Mucosa of stomach (tissue), 1 donor: ENCODE measurements around the gene WDR13.
"Not testable (repeated sequence)": the region's sequence is repeated elsewhere in the genome, so short reads cannot be mapped to it uniquely, and the experiment has no call there.

Experiments
- H3K27me3 ChIP-seq: one replicate; pipeline ENCODE4 v1.7.0; 2013; ENCODE audit warnings: mild to moderate bottlenecking, low read length; ENCODE audit not compliant: control insufficient read depth, insufficient read depth
- H3K36me3 ChIP-seq: one replicate; pipeline ENCODE4 v1.7.0; 2013; ENCODE audit warnings: low read length; ENCODE audit not compliant: control insufficient read depth, insufficient read depth
- H3K4me1 ChIP-seq: one replicate; pipeline ENCODE4 v1.7.0; 2013; ENCODE audit warnings: mild to moderate bottlenecking, low read length; ENCODE audit not compliant: control insufficient read depth, insufficient read depth
- H3K4me3 ChIP-seq: one replicate; pipeline ENCODE4 v1.7.0; 2013; ENCODE audit warnings: low read length
- H3K9ac ChIP-seq: one replicate; pipeline ENCODE4 v1.7.0; 2013; ENCODE audit warnings: mild to moderate bottlenecking, low read length, moderate library complexity
- H3K9me3 ChIP-seq: one replicate; pipeline ENCODE4 v1.7.0; 2013; ENCODE audit warnings: mild to moderate bottlenecking, low read length, moderate library complexity; ENCODE audit not compliant: control insufficient read depth
- donor health status: Pancreatic carcinoma.

WDR13 gene

GRCh38 chrX:48597353-48598264 lies at the start of gene WDR13:
WDR13 (plus strand) TSS chrX:48597492; CDS start chrX:48597997, 505 bp downstream.
- H3K9ac ChIP-seq = peak within 1 kb of the TSS; percentile 77
- H3K27me3 ChIP-seq = no peaks in the 10 kb centered on the region

GRCh38 chrX:48548871-48549270 lies 48.4 kb upstream of the WDR13 start:
- Histone ChIP-seq H3K36me3 (no peaks in the 10 kb centered on the region), H3K4me1 (no peaks in the 10 kb centered on the region), H3K9ac (no peak overlapping the region), H3K27me3 (no peaks in the 10 kb centered on the region), H3K4me3 (no peak overlapping the region), H3K9me3 (no peaks in the 10 kb centered on the region)

More at GRCh38 chrX:48597353-48598264, at the start of gene WDR13:
- Histone ChIP-seq H3K9me3 (no peaks in the 10 kb centered on the region), H3K4me3 (peak within 1 kb of the TSS; percentile 62), H3K36me3 (peaks cover 8% of the 10 kb centered on the region), H3K4me1 (peaks cover 8% of the 10 kb centered on the region)

- not testable (repeated sequence) for H3K27me3 ChIP-seq, H3K4me1 ChIP-seq, H3K4me3 ChIP-seq, H3K9ac ChIP-seq, H3K9me3 ChIP-seq, H3K36me3 ChIP-seq
Measured at GRCh38 chrX:48555731-48556325, 41.5 kb upstream of the WDR13 start.

DNA sequence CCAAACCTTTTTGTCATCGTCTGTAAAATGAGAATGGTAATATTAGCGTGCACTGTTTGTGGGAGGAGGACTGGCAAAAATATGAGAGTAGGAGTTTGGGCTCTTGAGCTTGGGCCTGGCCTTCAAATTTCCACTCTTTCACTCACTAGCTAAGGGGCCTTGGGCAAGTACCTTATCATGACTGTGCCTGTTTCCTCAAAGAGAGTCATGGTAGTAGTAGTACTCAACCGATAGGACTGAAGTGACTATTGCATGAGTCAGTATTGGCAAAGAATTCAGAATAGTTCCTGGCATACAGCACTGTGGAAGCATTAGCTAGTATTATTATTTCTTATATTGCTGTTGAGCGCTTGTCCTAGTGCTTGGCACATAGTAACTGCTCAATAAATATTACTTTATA lies 39.0 kb upstream of the WDR13 start:
- H3K9ac ChIP-seq = no peak overlapping the region
- no peaks in the 10 kb centered on the region for H3K27me3 ChIP-seq
- no peak overlapping the region for H3K4me3 ChIP-seq
- H3K9me3 ChIP-seq = no peaks in the 10 kb centered on the region
- H3K4me1 ChIP-seq = no peaks in the 10 kb centered on the region
- no peaks in the 10 kb centered on the region for H3K36me3 ChIP-seq

DNA sequence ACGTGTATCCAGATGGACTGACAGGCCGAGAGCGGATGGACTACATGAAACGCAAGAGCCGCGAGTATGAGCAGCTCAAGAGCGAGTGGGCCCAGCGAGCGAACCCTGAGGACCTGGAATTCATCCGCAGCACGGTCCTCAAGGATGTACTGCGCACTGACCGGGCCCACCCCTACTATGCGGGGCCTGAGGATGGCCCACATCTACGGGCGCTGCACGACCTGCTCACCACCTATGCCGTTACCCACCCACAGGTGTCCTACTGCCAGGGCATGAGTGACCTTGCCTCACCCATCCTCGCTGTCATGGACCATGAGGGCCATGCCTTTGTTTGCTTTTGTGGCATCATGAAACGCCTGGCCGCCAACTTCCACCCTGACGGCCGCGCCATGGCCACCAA lies 37.7 kb upstream of the WDR13 start:
- Histone ChIP-seq H3K4me3 (no peak overlapping the region), H3K9ac (no peak overlapping the region), H3K9me3 (no peaks in the 10 kb centered on the region), H3K27me3 (no peaks in the 10 kb centered on the region), H3K36me3 (no peaks in the 10 kb centered on the region), H3K4me1 (no peaks in the 10 kb centered on the region)

- H3K4me1 ChIP-seq = no peaks in the 10 kb centered on the region
- no peak overlapping the region for H3K4me3 ChIP-seq
- H3K36me3 ChIP-seq = no peaks in the 10 kb centered on the region
- no peak overlapping the region for H3K9ac ChIP-seq
- H3K9me3 ChIP-seq = no peaks in the 10 kb centered on the region
- H3K27me3 ChIP-seq = no peaks in the 10 kb centered on the region
Measured at GRCh38 chrX:48560056-48560455, 37.2 kb upstream of the WDR13 start.

GRCh38 chrX:48560681-48561080 lies 36.6 kb upstream of the WDR13 start:
- Histone ChIP-seq H3K4me1 (no peaks in the 10 kb centered on the region), H3K9ac (no peak overlapping the region), H3K36me3 (no peaks in the 10 kb centered on the region), H3K27me3 (no peaks in the 10 kb centered on the region), H3K9me3 (no peaks in the 10 kb centered on the region), H3K4me3 (no peak overlapping the region)

- no peaks in the 10 kb centered on the region for H3K36me3 ChIP-seq
- peaks cover 3% of the 10 kb centered on the region for H3K4me1 ChIP-seq
- no peaks in the 10 kb centered on the region for H3K9me3 ChIP-seq
- no peak overlapping the region for H3K9ac ChIP-seq
- H3K27me3 ChIP-seq = no peaks in the 10 kb centered on the region
- H3K4me3 ChIP-seq = no peak overlapping the region
Measured at GRCh38 chrX:48569958-48570357, 27.3 kb upstream of the WDR13 start.

- peak overlapping the region; percentile 96 for H3K9ac ChIP-seq
- no peaks in the 10 kb centered on the region for H3K9me3 ChIP-seq
- no peaks in the 10 kb centered on the region for H3K27me3 ChIP-seq
- peaks cover 15% of the 10 kb centered on the region for H3K4me1 ChIP-seq
- H3K36me3 ChIP-seq = peaks cover 8% of the 10 kb centered on the region
- no peak overlapping the region for H3K4me3 ChIP-seq
Measured at GRCh38 chrX:48573690-48574269, 23.5 kb upstream of the WDR13 start.

GRCh38 chrX:48574270-48575266 lies 22.7 kb upstream of the WDR13 start, which contains the start of gene RBM3:
RBM3 (plus strand) TSS chrX:48574484; CDS start chrX:48575181, 697 bp downstream.
- H3K27me3 ChIP-seq = no peaks in the 10 kb centered on the region
- H3K36me3 ChIP-seq = peaks cover 8% of the 10 kb centered on the region
- H3K9ac ChIP-seq = peak within 1 kb of the TSS; percentile 96
- H3K4me1 ChIP-seq = peaks cover 15% of the 10 kb centered on the region
- H3K4me3 ChIP-seq = peak within 1 kb of the TSS; percentile 82
- no peaks in the 10 kb centered on the region for H3K9me3 ChIP-seq

GRCh38 chrX:48575642-48576041 lies 21.6 kb upstream of the WDR13 start:
- peak overlapping the region; percentile 82 for H3K4me3 ChIP-seq
- peaks cover 15% of the 10 kb centered on the region for H3K4me1 ChIP-seq
- peaks cover 8% of the 10 kb centered on the region for H3K36me3 ChIP-seq
- no peaks in the 10 kb centered on the region for H3K9me3 ChIP-seq
- peak overlapping the region; percentile 96 for H3K9ac ChIP-seq
- H3K27me3 ChIP-seq = no peaks in the 10 kb centered on the region
